Mammary epithelial cell (primary cell): ENCODE data around the gene ADCY7.

Experiments used
- CTCF ChIP-seq, 2 donors: IDR thresholded peaks in 1 of 2; conservative IDR thresholded peaks in 1 of 2; 2 replicates each; pipeline ENCODE4 v1.5.1; 2011 to 2012; ENCODE audit warnings: inconsistent platforms in 2 of 2, low read length in 2 of 2, mild to moderate bottlenecking in 2 of 2, control low read depth in 1 of 2, low read depth in 1 of 2; ENCODE audit not compliant: insufficient read depth in 1 of 2; ENCODE audit errors: extremely low read depth in 1 of 2
- EZH2 ChIP-seq: IDR thresholded peaks from 2 replicates; pipeline ENCODE4 v1.6.1; 2012; ENCODE audit warnings: low read length, inconsistent platforms, borderline replicate concordance

- TF ChIP-seq CTCF (conservative IDR thresholded peaks at IDR 0.05 in 1 of 2, IDR thresholded peaks at IDR 0.05 in 1 of 2; ENCODE audit: extremely low read depth in 1 of 2, insufficient read depth in 1 of 2, low read depth in 1 of 2, low read length in 2 of 2), result no peak
- TF ChIP-seq EZH2, result no peak
Measured at GRCh38 chr16:50281391-50282009, 15.1 kb downstream of the ADCY7 start.
